ENCODE data around the gene AP1M2. TPM values are rescaled to one million over a fixed set of nuclear protein-coding genes. Genes with fewer than 3 reads are reported as not detected.

Gene AP1M2
- total RNA-seq, 1 experiment from 2014 or later = 77.9 TPM

DNA sequence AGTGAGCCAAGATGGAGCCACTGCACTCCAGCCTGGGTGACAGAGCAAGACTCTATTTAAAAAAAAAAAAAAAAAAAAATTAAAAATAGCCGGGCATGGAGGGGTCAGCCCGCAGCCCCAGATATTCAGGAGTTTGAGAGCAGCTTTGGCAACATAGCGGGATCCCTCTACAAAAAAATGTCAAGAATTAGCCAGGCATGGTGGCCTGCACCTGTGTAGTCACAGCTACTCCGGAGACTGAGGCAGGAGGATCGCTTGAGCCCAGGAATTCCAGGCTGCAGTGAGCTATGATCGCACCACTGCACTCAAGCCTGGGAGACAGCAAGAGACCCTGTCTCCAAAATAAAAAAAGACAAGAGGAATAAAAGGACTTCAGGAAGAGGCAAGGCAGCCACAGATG is 716 bp downstream of the AP1M2 start:
- H3K27ac Mint-ChIP-seq (ENCODE audit: unreplicated experiment) = no peak overlapping the region
- H3K27me3 Mint-ChIP-seq (ENCODE audit: unreplicated experiment) = no peaks in the 10 kb centered on the region
- DNase-seq = no peak
- peaks cover 15% of the 10 kb centered on the region for H3K36me3 Mint-ChIP-seq (ENCODE audit: insufficient read depth, unreplicated experiment)
- peaks cover 5% of the 10 kb centered on the region for H3K9me3 Mint-ChIP-seq (ENCODE audit: low read depth, unreplicated experiment)
- H3K4me3 Mint-ChIP-seq (ENCODE audit: low read depth, unreplicated experiment) = peak overlapping the region; percentile 73
- BruUV-seq (replicated peaks) = no TSS peak
- TF ChIP-seq, protein P1, sequence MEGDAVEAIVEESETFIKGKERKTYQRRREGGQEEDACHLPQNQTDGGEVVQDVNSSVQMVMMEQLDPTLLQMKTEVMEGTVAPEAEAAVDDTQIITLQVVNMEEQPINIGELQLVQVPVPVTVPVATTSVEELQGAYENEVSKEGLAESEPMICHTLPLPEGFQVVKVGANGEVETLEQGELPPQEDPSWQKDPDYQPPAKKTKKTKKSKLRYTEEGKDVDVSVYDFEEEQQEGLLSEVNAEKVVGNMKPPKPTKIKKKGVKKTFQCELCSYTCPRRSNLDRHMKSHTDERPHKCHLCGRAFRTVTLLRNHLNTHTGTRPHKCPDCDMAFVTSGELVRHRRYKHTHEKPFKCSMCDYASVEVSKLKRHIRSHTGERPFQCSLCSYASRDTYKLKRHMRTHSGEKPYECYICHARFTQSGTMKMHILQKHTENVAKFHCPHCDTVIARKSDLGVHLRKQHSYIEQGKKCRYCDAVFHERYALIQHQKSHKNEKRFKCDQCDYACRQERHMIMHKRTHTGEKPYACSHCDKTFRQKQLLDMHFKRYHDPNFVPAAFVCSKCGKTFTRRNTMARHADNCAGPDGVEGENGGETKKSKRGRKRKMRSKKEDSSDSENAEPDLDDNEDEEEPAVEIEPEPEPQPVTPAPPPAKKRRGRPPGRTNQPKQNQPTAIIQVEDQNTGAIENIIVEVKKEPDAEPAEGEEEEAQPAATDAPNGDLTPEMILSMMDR (IDR thresholded peaks at IDR 0.05; ENCODE audit: unreplicated experiment) = no peak
- peaks cover 12% of the 10 kb centered on the region for H3K4me1 Mint-ChIP-seq (ENCODE audit: low read depth, unreplicated experiment)
- intact Hi-C loops (cut with micrococcal nuclease; ENCODE audit: unreplicated experiment) = no loop called here
- CTCF ChIA-PET = interaction anchor here (0.6 to 0.7 kb wide), 2 partner anchors 21 to 58 kb away, joined by 3 to 8 read pairs; no protein-coding TSS in a partner anchor

DNA sequence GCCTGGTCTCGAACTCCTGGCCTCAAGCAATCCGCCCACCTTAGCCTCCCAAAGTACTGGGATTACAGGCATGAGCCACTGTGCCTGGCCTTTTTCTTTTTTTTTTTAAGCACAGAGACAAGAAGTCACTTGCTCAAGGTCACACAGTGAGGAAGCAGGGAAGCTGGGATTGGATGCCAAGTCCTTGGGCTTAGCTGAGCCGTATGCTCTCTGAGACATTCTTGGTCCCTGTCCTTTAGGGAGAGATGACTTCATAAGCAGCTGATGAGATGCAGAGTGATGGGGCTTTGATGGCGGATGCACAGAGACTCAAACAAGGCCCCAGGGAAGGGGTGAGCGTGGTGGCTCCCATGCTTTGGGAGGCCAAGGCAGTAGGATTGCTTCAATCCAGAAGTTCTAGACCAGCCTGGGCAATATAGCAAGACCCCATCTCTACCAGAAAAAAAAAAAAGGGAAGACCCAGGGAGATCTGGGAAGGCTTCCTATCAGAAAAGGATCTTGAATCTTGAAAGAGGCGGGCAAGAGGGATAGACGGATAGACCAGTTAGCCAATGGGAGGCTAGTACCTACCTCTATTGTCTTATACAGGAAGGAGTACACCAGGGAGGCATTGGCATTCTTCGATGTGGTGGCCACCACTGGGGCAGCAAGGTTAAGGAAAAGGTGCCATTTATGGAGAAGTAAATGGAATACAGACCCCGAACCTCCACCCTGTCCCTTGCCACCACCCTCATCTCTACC is 3.9 kb downstream of the AP1M2 start:
- Mint-ChIP-seq H3K9me3 (ENCODE audit: low read depth, unreplicated experiment) (peaks cover 5% of the 10 kb centered on the region), H3K36me3 (ENCODE audit: insufficient read depth, unreplicated experiment) (peaks cover 28% of the 10 kb centered on the region), H3K27me3 (ENCODE audit: unreplicated experiment) (no peaks in the 10 kb centered on the region), H3K4me3 (ENCODE audit: low read depth, unreplicated experiment) (no peak overlapping the region), H3K4me1 (ENCODE audit: low read depth, unreplicated experiment) (peaks cover 12% of the 10 kb centered on the region), H3K27ac (ENCODE audit: unreplicated experiment) (no peak overlapping the region)
- CTCF ChIA-PET = no interaction called here
- intact Hi-C loops (cut with micrococcal nuclease; ENCODE audit: unreplicated experiment) = no loop called here
- TF ChIP-seq, protein P1 (IDR thresholded peaks at IDR 0.05; ENCODE audit: unreplicated experiment) = no peak
- no TSS peak for BruUV-seq (replicated peaks)
- DNase-seq = no peak

DNA sequence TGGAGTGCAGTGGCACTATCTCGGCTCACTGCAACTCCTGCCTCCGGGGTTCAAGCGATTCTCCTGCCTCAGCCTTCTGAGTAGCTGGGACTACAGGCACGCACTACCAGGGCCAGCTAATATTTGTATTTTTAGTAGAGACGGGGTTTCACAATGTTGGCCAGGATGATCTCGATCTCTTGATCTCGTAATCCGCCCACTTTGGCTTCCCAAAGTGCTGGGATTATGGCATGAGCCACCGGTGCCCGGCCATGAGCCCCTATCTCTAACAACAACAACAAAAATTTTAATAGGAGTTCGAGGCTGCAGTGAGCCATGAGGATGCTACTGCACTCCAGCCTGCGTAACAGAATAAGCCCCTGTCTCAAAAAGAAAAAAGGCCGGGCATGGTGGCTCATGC is 5.0 kb downstream of the AP1M2 start:
- intact Hi-C loops (cut with micrococcal nuclease; ENCODE audit: unreplicated experiment) = no loop called here
- Mint-ChIP-seq H3K4me1 (ENCODE audit: low read depth, unreplicated experiment) (peaks cover under 1% of the 10 kb centered on the region), H3K27me3 (ENCODE audit: unreplicated experiment) (no peaks in the 10 kb centered on the region), H3K27ac (ENCODE audit: unreplicated experiment) (no peak overlapping the region), H3K4me3 (ENCODE audit: low read depth, unreplicated experiment) (no peak overlapping the region), H3K9me3 (ENCODE audit: low read depth, unreplicated experiment) (no peaks in the 10 kb centered on the region), H3K36me3 (ENCODE audit: insufficient read depth, unreplicated experiment) (peaks cover 32% of the 10 kb centered on the region)
- TF ChIP-seq, protein P1 (IDR thresholded peaks at IDR 0.05; ENCODE audit: unreplicated experiment) = no peak
- CTCF ChIA-PET = interaction anchor here (1.2 to 3.0 kb wide), 4 partner anchors 62 to 118 kb away, joined by 4 to 46 read pairs (median 8); no protein-coding TSS in a partner anchor
- BruUV-seq (replicated peaks) = no TSS peak
- no peak for DNase-seq

DNA sequence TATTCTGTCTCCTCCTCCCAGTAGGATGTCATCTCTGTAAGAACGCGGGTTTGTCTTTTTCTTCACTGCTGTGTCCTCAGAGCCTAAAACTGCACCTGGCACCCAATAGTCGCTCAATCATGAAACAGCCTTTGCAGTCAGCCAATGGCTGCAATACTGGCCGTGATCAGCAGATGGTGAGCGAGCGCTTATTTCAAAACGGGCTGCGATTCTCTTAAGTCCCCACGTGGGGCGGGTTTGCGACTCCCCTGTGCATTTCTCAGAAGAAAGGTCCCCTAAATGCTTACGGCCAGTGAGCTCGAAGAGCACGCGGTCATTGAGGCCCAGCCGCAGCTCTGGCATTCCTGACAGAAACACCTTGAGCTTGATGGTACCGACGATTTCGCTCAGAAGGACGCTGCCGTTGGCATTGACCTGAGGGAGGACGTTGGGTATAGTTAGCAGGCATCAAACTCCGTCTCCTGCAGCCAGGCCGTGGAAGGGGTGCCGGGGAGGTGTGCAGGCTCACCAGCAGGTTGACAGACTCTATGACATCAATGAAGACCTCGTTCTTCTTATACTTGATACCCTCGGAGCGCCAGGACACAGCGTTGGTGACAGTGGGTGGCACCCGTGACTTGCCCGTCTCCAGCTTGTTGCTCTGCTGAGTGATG is 6.0 kb downstream of the AP1M2 start:
- peak; percentile 78 for DNase-seq
- Mint-ChIP-seq H3K27me3 (ENCODE audit: unreplicated experiment) (no peaks in the 10 kb centered on the region), H3K4me3 (ENCODE audit: low read depth, unreplicated experiment) (no peak overlapping the region), H3K4me1 (ENCODE audit: low read depth, unreplicated experiment) (no peaks in the 10 kb centered on the region), H3K9me3 (ENCODE audit: low read depth, unreplicated experiment) (no peaks in the 10 kb centered on the region), H3K36me3 (ENCODE audit: insufficient read depth, unreplicated experiment) (peaks cover 29% of the 10 kb centered on the region), H3K27ac (ENCODE audit: unreplicated experiment) (no peak overlapping the region)
- TF ChIP-seq, protein P1 (IDR thresholded peaks at IDR 0.05; ENCODE audit: unreplicated experiment) = peak; percentile 95
- CTCF ChIA-PET = interaction anchor here (0.6 to 3.0 kb wide), 8 partner anchors 60 to 140 kb away, joined by 3 to 46 read pairs (median 6); no protein-coding TSS in a partner anchor
- intact Hi-C loops (cut with micrococcal nuclease; ENCODE audit: unreplicated experiment) = loop anchor here (1.0 to 2.0 kb wide), 2 partner anchors 63 to 118 kb away; no protein-coding TSS in a partner anchor
- BruUV-seq (replicated peaks) = no TSS peak

All from Calu3 (cell line).